HepG2 (cell line): ENCODE measurements around the gene HS3ST3B1. TPM values are rescaled to one million over a fixed set of nuclear protein-coding genes. Genes with fewer than 3 reads are reported as not detected.
A peak's percentile ranks its signal among the peaks of the same experiment; 100 is the strongest.

Experiments used
- DR1 ChIP-seq: sonication (generic); formaldehyde crosslinking; IDR thresholded peaks from 2 replicates; pipeline ENCODE4 v1.8.0; 2021; ENCODE audit warnings: mild to moderate bottlenecking, missing genetic modification reagents, inconsistent platforms
- EZH2 ChIP-seq: conservative IDR thresholded peaks from 2 replicates; pipeline ENCODE4 v1.6.1; 2012; ENCODE audit warnings: mild to moderate bottlenecking, low read depth, low read length, moderate library complexity
- FOXK2 ChIP-seq: fragments of 450-650 bp; IDR thresholded peaks from 2 replicates; pipeline ENCODE4 v1.6.1; 2016
- FOXO4 ChIP-seq: sonication (generic); formaldehyde crosslinking; conservative IDR thresholded peaks from 2 replicates; pipeline ENCODE4 v1.8.1; 2023; ENCODE audit warnings: missing genetic modification reagents
- GATAD2A ChIP-seq: IDR thresholded peaks from 2 replicates; pipeline ENCODE4 v1.6.1; 2016
- HMGA1 ChIP-seq: sonication (generic); formaldehyde crosslinking; conservative IDR thresholded peaks from 2 replicates; pipeline ENCODE4 v1.4.0; 2020; ENCODE audit warnings: missing genetic modification reagents
- KLF16 ChIP-seq, 2 experiments: sonication (generic) in 1 of 2; formaldehyde crosslinking in 1 of 2; IDR thresholded peaks; 2 replicates each; pipeline versions ENCODE4 v1.6.1 to v1.8.0; 2016 to 2023; ENCODE audit warnings: missing genetic modification reagents in 2 of 2, missing compliant biosample characterization in 1 of 2
- MTA1 ChIP-seq: sonication (generic); formaldehyde crosslinking; IDR thresholded peaks from 2 replicates; pipeline ENCODE4 v1.4.0; 2020; ENCODE audit warnings: missing genetic modification reagents, mild to moderate bottlenecking, borderline replicate concordance
- MTF2 ChIP-seq: sonication (generic); formaldehyde crosslinking; IDR thresholded peaks from 2 replicates; pipeline ENCODE4 v1.5.0; 2020; ENCODE audit warnings: missing genetic modification reagents, borderline replicate concordance
- NFKB2 ChIP-seq: sonication (generic); formaldehyde crosslinking; IDR thresholded peaks from 2 replicates; pipeline ENCODE4 v1.4.0; 2020; ENCODE audit warnings: missing genetic modification reagents, borderline replicate concordance
- PBX3 ChIP-seq: sonication (generic); formaldehyde crosslinking; IDR thresholded peaks from 2 replicates; pipeline ENCODE4 v1.8.1; 2023; ENCODE audit warnings: missing genetic modification reagents, inconsistent platforms, borderline replicate concordance
- POGZ ChIP-seq: sonication (generic); formaldehyde crosslinking; IDR thresholded peaks from 2 replicates; pipeline ENCODE4 v1.4.0; 2020; ENCODE audit warnings: mild to moderate bottlenecking, missing genetic modification reagents
- PRPF4 ChIP-seq: fragments of 200-400 bp; formaldehyde crosslinking; IDR thresholded peaks from 2 replicates; pipeline ENCODE4 v1.6.1; 2016; ENCODE audit warnings: low read length, low read depth; ENCODE audit not compliant: poor library complexity, severe bottlenecking
- SMAD9 ChIP-seq: sonication (generic); formaldehyde crosslinking; IDR thresholded peaks from 2 replicates; pipeline ENCODE4 v1.5.1; 2020; ENCODE audit warnings: mild to moderate bottlenecking, missing genetic modification reagents
- TAF1 ChIP-seq: sonication (generic); formaldehyde crosslinking; IDR thresholded peaks from 2 replicates; pipeline ENCODE4 v1.4.0; 2020; ENCODE audit warnings: missing genetic modification reagents
- TFAP4 ChIP-seq: sonication (generic); IDR thresholded peaks from 2 replicates; pipeline ENCODE4 v1.6.1; 2016; ENCODE audit warnings: low read depth, borderline replicate concordance
- TSC22D2 ChIP-seq: sonication (generic); formaldehyde crosslinking; IDR thresholded peaks from 2 replicates; pipeline ENCODE4 v1.5.1; 2020; ENCODE audit warnings: missing genetic modification reagents, mild to moderate bottlenecking, borderline replicate concordance
- ZBTB7B ChIP-seq: sonication (generic); formaldehyde crosslinking; IDR thresholded peaks from 2 replicates; pipeline ENCODE4 v1.4.0; 2020; ENCODE audit warnings: missing genetic modification reagents
- ZBTB8A ChIP-seq: sonication (generic); formaldehyde crosslinking; IDR thresholded peaks from 2 replicates; pipeline ENCODE4 v1.4.0; 2020; ENCODE audit warnings: mild to moderate bottlenecking, low read depth, missing genetic modification reagents, borderline replicate concordance
- ZFP62 ChIP-seq: sonication (generic); formaldehyde crosslinking; IDR thresholded peaks from 2 replicates; pipeline ENCODE4 v1.4.0; 2020; ENCODE audit warnings: missing genetic modification reagents
- ZIK1 ChIP-seq: sonication (generic); formaldehyde crosslinking; IDR thresholded peaks from 2 replicates; pipeline ENCODE4 v1.5.0; 2020; ENCODE audit warnings: mild to moderate bottlenecking, low read depth, missing genetic modification reagents, borderline replicate concordance
- ZNF44 ChIP-seq: sonication (generic); formaldehyde crosslinking; IDR thresholded peaks from 2 replicates; pipeline ENCODE4 v1.5.1; 2020; ENCODE audit warnings: mild to moderate bottlenecking, missing genetic modification reagents
- ZNF512 ChIP-seq: sonication (generic); formaldehyde crosslinking; IDR thresholded peaks from 2 replicates; pipeline ENCODE4 v1.4.0; 2020; ENCODE audit warnings: mild to moderate bottlenecking, missing genetic modification reagents
- ZNF550 ChIP-seq: sonication (generic); formaldehyde crosslinking; IDR thresholded peaks from 2 replicates; pipeline ENCODE4 v1.4.0; 2020; ENCODE audit warnings: mild to moderate bottlenecking, missing genetic modification reagents, borderline replicate concordance
- ZNF652 ChIP-seq: IDR thresholded peaks from 2 replicates; pipeline ENCODE4 v1.6.1; 2016; ENCODE audit warnings: low read depth, borderline replicate concordance
- ZNF768 ChIP-seq: sonication (generic); formaldehyde crosslinking; IDR thresholded peaks from 2 replicates; pipeline ENCODE4 v1.4.0; 2020; ENCODE audit warnings: missing genetic modification reagents
- polyA plus RNA-seq, 8 experiments: library from polyadenylated mRNA; depleted of rRNA in 3 of 8; stranded (reverse) in 7 of 8; unstranded in 1 of 8; fragments of >200 nt; fragmentation: Illumina TruSeq in 4 of 8; extraction: Trizol in 4 of 8; gene quantifications; 2 replicates each; pipeline versions ENCODE4 v1.2.1 to v1.2.3, GENCODE V29; 2011 to 2016; ENCODE audit warnings: low read depth in 4 of 8, missing spikeins in 1 of 8, mixed read lengths in 1 of 8; ENCODE audit not compliant: insufficient read depth in 1 of 8
- total RNA-seq, 5 experiments: library from RNA; depleted of rRNA; stranded (reverse); fragments of >200 nt; fragmentation: Illumina TruSeq; extraction: Trizol; gene quantifications; 2 replicates each; pipeline ENCODE4 v1.2.3, GENCODE V29; 2016; ENCODE audit warnings: low read depth in 1 of 5

HS3ST3B1 gene
- total and polyA plus RNA-seq, 2 of the 13 experiments (the other 11 are each of a cell fraction or from before 2014, with no cell fraction given) = 15.7 to 39.5 TPM

GRCh38 chr17:14308965-14309879 lies 8.3 kb downstream of the HS3ST3B1 start (continued):
- TF ChIP-seq TSC22D2 (CRISPR knock-in tag) (0 out of 2 replicates have a peak, but pooled peaks have one; percentile 16), EZH2 (no peak), ZNF768 (CRISPR knock-in tag) (peak; percentile 75; the same call in 1 of the 2 replicates), DR1 (CRISPR knock-in tag) (peak; percentile 46; the same call in 1 of the 2 replicates), FOXK2 (no peak), TAF1 (CRISPR knock-in tag) (peak; percentile 79), SMAD9 (no peak), KLF16 (CRISPR knock-in tag; IDR thresholded peaks at IDR 0.05) (peak in 1 of 2 experiments; percentile 83; a peak in 1 of 4 replicates), FOXO4 (CRISPR knock-in tag) (no peak), ZFP62 (CRISPR knock-in tag) (no peak), PRPF4 (no peak), PBX3 (CRISPR knock-in tag) (no peak), MTF2 (CRISPR knock-in tag) (no peak), ZNF652 (no peak), HMGA1 (CRISPR knock-in tag) (no peak), ZNF44 (no peak; the same call in 1 of the 2 replicates), NFKB2 (CRISPR knock-in tag) (peak; percentile 83; the same call in 1 of the 2 replicates), GATAD2A (CRISPR knock-in tag) (no peak), ZNF512 (no peak), TFAP4 (peak; percentile 86; the same call in 1 of the 2 replicates), MTA1 (CRISPR knock-in tag) (peak; percentile 64; the same call in 1 of the 2 replicates), ZNF550 (CRISPR knock-in tag) (no peak), ZIK1 (CRISPR knock-in tag) (no peak), ZBTB7B (CRISPR knock-in tag) (peak; percentile 94), ZBTB8A (CRISPR knock-in tag) (no peak; the same call in 1 of the 2 replicates), POGZ (peak; percentile 84)
